ENCODE results near the gene AGER.

DNA sequence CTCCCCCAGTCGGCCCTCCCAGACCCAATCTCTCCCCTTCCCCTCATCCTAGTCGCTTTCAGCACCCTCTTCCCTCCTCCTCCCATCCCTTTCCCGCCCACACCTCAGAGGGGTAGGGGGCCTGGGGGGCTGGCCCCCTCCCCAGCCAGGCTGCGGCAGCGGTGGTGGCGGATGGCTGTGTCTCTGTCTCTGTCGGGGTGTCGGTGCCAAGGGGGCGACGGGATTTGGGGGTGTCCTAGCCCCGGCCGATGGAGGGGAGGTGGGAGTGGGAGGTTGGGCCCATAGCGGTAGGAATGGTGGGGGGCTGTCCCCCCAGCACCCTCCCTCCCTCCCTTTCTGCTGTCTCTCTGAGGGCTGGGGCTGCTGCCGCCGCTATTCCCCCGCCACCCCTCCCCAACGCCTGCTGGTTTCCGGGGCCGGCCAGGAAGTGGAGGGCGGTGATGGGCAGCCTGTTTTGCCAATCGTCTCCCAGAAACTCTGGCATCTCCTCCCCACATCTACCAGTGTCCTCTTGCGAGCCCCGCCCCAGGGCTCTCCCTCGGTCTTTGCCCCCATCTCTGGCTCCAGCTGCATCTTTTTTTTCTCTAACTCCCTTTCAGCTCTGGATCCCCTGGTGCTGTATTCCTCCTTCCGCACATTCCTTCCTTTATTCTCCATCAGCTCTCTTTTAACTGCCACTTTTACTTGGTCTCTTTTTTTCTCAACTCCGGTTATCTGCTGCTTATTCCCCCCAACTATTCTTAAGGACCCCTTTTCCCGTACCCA, 8.2 kb downstream of the AGER start, which contains the start of gene AGPAT1:
- TF ChIP-seq ZFP3 (CRISPR knock-in tag; IDR thresholded peaks at IDR 0.05) (no peak), ARNTL (CRISPR knock-in tag; IDR thresholded peaks at IDR 0.05; ENCODE audit: borderline replicate concordance, low read depth) (no peak), TOX (CRISPR knock-in tag; IDR thresholded peaks at IDR 0.05; ENCODE audit: borderline replicate concordance) (no peak), ZNF565 (CRISPR knock-in tag; conservative IDR thresholded peaks at IDR 0.05; ENCODE audit: low read depth) (no peak), ZC3H10 (CRISPR knock-in tag; IDR thresholded peaks at IDR 0.05) (no peak), ZNF70 (CRISPR knock-in tag; IDR thresholded peaks at IDR 0.05) (no peak), OSR1 (CRISPR knock-in tag; IDR thresholded peaks at IDR 0.05) (no peak), GLIS3 (CRISPR knock-in tag; IDR thresholded peaks at IDR 0.05) (no peak), ZNF8 (CRISPR knock-in tag; IDR thresholded peaks at IDR 0.05) (no peak), CSDC2 (CRISPR knock-in tag; IDR thresholded peaks at IDR 0.05) (no peak)
- TF ChIP-seq, protein P1, sequence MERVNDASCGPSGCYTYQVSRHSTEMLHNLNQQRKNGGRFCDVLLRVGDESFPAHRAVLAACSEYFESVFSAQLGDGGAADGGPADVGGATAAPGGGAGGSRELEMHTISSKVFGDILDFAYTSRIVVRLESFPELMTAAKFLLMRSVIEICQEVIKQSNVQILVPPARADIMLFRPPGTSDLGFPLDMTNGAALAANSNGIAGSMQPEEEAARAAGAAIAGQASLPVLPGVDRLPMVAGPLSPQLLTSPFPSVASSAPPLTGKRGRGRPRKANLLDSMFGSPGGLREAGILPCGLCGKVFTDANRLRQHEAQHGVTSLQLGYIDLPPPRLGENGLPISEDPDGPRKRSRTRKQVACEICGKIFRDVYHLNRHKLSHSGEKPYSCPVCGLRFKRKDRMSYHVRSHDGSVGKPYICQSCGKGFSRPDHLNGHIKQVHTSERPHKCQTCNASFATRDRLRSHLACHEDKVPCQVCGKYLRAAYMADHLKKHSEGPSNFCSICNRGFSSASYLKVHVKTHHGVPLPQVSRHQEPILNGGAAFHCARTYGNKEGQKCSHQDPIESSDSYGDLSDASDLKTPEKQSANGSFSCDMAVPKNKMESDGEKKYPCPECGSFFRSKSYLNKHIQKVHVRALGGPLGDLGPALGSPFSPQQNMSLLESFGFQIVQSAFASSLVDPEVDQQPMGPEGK (CRISPR knock-in tag; IDR thresholded peaks at IDR 0.05; ENCODE audit: borderline replicate concordance), result peak; percentile 14; the same call in 1 of the 2 replicates
- TF ChIP-seq, protein P2, sequence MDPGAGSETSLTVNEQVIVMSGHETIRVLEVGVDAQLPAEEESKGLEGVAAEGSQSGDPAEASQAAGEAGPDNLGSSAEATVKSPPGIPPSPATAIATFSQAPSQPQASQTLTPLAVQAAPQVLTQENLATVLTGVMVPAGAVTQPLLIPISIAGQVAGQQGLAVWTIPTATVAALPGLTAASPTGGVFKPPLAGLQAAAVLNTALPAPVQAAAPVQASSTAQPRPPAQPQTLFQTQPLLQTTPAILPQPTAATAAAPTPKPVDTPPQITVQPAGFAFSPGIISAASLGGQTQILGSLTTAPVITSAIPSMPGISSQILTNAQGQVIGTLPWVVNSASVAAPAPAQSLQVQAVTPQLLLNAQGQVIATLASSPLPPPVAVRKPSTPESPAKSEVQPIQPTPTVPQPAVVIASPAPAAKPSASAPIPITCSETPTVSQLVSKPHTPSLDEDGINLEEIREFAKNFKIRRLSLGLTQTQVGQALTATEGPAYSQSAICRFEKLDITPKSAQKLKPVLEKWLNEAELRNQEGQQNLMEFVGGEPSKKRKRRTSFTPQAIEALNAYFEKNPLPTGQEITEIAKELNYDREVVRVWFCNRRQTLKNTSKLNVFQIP (CRISPR knock-in tag; IDR thresholded peaks at IDR 0.05; ENCODE audit: borderline replicate concordance, low read depth), result no peak
- TF ChIP-seq, protein P3, sequence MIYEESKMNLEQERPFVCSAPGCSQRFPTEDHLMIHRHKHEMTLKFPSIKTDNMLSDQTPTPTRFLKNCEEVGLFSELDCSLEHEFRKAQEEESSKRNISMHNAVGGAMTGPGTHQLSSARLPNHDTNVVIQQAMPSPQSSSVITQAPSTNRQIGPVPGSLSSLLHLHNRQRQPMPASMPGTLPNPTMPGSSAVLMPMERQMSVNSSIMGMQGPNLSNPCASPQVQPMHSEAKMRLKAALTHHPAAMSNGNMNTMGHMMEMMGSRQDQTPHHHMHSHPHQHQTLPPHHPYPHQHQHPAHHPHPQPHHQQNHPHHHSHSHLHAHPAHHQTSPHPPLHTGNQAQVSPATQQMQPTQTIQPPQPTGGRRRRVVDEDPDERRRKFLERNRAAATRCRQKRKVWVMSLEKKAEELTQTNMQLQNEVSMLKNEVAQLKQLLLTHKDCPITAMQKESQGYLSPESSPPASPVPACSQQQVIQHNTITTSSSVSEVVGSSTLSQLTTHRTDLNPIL (CRISPR knock-in tag; IDR thresholded peaks at IDR 0.05; ENCODE audit: low read depth), result no peak
